DOHH2 (cell line): ENCODE measurements around the gene AMPD1.

Experiments
- CTCF ChIP-seq: fragments of 200-600 bp; sonication (generic); IDR thresholded peaks from one replicate; pipeline ENCODE4 v1.5.1; 2014; ENCODE audit warnings: antibody characterized with exemption, mild to moderate bottlenecking, low read depth, low read length; ENCODE audit not compliant: poor library complexity, severe bottlenecking
- EZH2phosphoT487 ChIP-seq: fragments of 200-600 bp; sonication (generic); IDR thresholded peaks from 2 replicates; pipeline ENCODE4 v1.6.1; 2017; ENCODE audit warnings: borderline replicate concordance, mild to moderate bottlenecking, antibody characterized with exemption, low read length, moderate library complexity, mixed read lengths

DNA sequence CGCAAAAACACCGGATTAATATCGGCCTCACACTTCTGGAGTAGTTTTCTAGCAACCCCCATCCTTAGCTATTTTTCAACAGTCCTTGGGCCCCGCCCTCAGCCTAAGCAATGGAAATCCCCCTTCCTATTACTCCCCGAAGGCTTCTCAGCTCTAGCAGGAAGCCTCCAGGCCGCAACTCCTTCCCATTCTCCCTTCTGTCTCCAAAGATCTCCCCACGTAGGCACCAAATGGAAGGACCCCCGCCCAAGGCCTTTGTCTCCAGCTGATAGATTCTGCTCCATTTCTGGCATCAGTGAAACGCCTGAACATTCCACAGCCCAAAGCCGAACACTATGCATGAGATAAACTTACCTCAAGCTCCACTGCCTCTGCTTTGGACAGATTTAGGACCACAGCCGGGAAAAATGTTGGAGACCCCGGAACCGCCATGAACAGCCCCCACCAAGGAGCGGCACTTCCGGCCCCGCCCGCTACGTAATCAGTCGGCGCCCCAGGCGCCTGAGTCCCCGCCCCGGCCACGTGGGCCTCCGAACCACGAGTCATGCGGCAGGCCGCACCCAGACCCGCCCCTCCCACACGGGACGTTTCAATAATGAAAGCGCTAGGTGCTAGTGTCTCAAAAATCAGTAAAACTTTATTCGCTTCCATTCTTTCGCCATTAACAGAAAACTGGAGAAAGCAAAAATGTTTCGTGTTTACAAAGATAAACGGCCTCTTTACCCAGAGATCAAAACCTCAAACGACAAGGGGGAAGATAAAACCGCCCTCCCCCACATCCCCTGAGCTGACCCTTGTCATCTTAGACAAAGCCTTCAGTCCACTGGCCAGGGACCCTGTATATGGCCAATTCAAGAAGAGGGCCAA lies 21.2 kb upstream of the AMPD1 start, which contains the start of gene NRAS:
- no peak for TF ChIP-seq EZH2phosphoT487
- no peak for TF ChIP-seq CTCF
